Stimulated activated CD4-positive, alpha-beta T cell treated with anti-CD3 and anti-CD28 coated beads, TNF-alpha, amount 100 ng/mL, for 48 hours (primary cell): Measurements from ENCODE around the gene DXO.
"Not testable (repeated sequence)": the region's sequence is repeated elsewhere in the genome, so short reads cannot be mapped to it uniquely, and the experiment has no call there.

Source experiments
- DNase-seq, 3 donors: peaks; one replicate each; pipeline ENCODE4 v3.0.0-alpha.2; 2020; ENCODE audit warnings: low read depth in 3 of 3

Gene DXO

DNA sequence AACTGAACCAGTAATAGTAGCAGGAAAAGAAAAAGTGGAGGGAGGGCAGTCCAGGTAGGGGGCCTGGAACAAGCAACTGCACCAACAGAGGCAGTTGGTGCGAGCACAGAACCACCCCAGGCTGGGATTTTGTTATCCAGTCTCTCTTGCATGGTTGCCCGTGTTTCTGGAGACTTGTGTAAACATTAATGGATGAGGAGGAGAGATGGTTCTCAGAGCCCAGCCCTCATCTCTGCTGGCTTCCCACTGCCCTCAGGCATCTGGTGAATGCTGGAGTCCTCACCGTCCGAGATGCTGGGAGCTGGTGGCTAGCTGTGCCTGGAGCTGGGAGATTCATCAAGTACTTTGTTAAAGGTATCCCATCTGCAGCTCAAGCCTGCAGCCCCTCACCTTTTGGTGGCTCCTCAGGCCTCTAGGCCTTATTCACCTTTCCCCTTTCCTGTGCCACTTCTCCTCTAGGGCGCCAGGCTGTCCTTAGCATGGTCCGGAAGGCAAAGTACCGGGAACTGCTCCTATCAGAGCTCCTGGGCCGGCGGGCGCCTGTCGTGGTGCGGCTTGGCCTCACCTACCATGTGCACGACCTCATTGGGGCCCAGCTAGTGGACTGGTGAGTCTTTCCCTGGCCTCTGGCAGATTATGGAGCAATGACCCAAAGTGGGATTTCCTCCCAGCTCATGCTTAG is 8.4 kb upstream of the DXO start:
- not testable (repeated sequence) for DNase-seq

DNA sequence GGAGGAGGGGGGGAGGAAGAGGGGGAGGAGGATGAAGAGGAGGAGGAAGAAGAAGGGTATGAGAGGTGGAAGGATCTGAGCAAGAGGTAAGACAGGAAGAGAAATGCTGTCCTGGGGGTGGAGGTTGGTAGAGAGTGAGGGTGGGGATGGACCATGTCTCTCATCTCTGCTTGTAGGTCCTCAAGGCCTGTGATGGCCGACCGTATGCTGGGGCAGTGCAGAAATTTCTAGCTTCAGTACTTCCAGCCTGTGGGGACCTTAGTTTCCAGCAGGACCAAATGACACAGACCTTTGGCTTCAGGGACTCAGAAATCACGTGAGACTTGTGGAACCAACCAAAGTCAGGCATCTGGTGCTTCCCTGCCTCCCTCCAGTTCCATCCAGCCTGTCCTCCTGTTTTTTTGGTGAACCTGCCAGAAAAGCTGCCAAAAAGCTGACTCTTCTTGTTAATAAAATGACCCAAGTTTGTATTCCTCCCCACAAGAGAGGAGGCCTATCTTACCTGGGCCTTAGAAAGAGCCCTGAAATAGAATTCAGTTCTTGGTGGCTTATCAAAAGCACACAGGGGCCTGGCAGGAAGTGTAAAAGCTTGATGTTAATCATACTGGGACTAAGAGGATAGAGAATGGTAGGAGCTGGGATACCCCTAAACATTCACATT is 7.4 kb upstream of the DXO start:
- DNase-seq: no peak

GRCh38 chr6:31978831-31979230 is 6.9 kb upstream of the DXO start:
- DNase-seq: no peak

GRCh38 chr6:31977816-31978431 is 6.0 kb upstream of the DXO start:
- no peak for DNase-seq

GRCh38 chr6:31976065-31976464 is 4.1 kb upstream of the DXO start:
- not testable (repeated sequence) for DNase-seq

- no peak for DNase-seq
These were observed 892 bp upstream of the DXO start for GRCh38 chr6:31972709-31973350.

DNA sequence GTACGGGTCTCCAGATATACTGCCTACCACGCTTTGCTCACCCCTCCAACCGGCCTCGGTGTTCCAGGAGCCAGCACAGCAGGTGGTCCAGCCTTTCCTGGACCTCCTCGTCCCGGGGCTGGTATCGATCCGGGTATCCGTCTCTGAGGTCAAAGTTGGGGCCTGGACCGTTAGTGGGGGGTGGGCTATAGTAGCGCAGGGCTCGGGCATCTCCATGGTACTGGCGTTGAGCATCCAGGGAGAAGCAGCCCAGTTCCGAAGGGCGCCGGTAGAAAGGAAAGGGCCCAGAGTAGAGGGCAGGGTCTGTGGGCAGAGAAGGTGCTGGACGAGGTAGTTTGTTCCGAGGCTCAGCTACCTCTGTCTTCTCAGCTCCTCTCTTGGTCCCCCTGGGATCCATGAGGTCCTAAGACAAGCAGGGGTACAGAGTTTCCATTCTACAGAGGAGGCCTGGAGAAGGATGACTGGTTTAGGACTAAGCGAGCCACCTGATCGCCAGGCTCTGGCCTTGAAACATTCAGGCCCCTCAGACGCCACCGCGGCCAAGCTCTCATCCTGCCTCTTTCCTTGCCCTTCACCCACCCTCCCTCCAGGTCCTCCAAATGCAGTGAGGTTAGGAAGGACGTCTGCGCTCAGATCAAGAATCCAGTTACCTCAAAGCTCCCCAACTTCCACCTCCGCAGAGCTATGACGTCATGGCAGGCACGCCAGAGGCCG is 502 bp downstream of the DXO start:
- no peak for DNase-seq

- no peak for DNase-seq
These were observed 1.2 kb downstream of the DXO start for GRCh38 chr6:31970604-31971271.

- no peak for DNase-seq
These were observed 2.0 kb downstream of the DXO start for GRCh38 chr6:31969712-31970603.

- no peak for DNase-seq
These were observed 2.9 kb downstream of the DXO start for GRCh38 chr6:31968791-31969711.

DNA sequence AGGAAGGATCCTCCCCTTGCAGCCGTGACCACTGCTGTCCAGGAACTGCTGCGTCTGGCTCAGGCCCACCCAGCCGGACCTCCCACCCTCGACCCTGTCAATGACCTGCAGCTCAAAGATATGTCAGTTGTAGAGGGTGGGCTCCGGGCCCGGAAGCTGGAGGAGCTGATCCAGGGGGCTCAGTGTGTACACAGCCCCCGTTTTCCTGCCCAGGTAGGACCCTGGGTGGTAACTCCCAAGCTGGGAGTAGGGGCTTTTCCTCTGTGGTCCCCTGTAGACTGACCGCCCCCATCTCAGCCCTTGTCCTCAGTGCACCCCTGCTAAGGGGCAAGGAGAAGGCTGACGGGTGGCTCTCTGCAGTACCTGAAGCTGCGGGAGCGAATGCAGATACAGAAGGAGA is 3.6 kb downstream of the DXO start:
- DNase-seq: no peak

GRCh38 chr6:31967926-31968320 is 4.0 kb downstream of the DXO start:
- no peak for DNase-seq

GRCh38 chr6:31966997-31967925 is 4.7 kb downstream of the DXO start:
- no peak for DNase-seq

DNA sequence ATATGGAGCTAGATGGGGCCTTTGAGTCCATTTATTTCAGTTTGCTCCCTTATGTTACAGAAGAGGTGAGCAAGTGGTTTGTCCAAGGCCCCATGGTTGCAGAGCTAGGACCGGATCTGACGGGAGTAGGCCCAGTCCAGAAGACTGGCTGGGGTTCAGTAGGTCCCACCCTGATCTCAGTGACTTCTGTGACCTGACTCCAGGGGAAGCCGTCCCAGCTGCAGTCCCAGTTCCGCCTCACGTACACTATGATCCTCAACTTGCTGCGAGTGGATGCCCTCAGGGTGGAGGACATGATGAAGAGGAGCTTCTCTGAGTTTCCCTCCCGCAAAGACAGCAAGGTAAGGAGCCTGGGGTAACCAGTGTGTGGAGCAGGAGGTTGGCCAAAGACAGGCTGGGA is 5.4 kb downstream of the DXO start:
- no peak for DNase-seq

GRCh38 chr6:31965700-31966099 is 6.2 kb downstream of the DXO start:
- no peak for DNase-seq

GRCh38 chr6:31963921-31964320 is 8.0 kb downstream of the DXO start:
- DNase-seq: no peak

DNA sequence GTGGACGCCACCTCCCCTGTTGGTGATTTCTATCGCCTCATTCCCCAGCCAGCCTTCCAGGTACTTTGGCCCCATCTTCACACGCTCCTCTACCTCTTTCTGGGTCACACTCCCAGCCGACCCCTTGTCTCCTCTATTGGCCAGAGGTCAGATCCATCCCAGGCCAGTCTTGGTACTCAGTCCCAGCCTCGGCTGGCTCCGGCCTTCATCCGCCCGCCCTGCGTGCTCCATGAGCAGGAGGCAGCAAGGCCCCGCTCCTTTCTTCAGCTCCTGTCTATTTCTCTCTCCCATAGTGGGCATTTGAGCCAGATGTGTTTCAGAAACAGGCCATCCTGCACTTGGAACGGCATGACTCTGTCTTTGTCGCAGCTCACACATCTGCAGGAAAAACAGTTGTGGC is 10.3 kb downstream of the DXO start:
- DNase-seq: no peak
